Measurements from ENCODE around the gene GTSE1.

GTSE1 gene

GRCh38 chr22:46329616-46330015 lies 32.9 kb downstream of the GTSE1 start:
- no peak for DNase-seq (ENCODE audit: low spot score)

- DNase-seq (ENCODE audit: low spot score) = no peak
These were observed 33.8 kb downstream of the GTSE1 start for GRCh38 chr22:46330426-46330825.

GRCh38 chr22:46331496-46331895 lies 34.8 kb downstream of the GTSE1 start:
- no peak for DNase-seq (ENCODE audit: low spot score)

DNA sequence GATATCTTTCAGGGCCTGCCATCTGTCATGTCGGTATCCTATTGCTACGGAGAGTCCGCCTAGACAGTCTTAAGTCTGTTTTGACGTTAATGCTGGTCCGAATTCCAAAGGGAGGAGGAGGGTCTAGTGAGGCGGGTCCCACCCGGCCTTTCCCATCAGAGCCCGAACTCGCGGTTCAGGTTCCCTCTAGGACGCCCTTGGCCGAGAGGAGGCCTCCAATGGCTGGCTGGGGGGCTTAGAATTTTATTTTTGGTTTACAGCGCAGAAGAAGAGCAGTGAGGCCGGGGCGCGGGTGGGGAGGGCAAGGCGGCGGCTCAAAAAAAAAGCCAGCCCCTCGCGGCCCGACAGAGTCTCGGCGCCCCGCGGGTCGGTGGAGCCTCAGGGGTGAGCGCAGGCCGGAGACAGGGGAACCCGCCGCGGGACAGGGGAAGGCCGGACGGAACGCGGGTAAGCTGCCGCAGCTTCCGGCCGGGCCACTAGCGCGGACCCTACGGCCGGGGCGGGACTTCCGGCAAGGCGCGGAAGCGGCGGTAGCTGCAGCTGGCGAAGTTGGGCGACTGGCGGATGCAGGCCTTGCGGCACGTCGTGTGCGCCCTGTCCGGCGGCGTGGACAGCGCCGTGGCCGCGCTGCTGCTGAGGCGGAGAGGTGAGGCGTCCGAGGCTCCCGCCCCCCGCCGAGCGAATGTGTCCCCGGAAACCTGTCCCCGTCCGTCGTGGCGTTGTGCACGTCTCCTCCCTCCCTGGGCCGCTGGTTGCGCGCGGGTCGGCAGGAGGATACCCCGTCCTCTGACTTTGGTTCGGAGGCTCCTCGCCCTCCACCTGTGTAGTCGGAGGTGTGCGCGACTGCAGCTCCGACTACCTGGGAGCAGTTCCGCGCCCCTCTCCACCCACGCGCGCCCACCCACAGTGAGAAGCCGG lies 38.8 kb downstream of the GTSE1 start, which contains the start of gene TRMU:
Gene TRMU, plus strand, starts transcription at position 514 of the 918 bp plus-strand sequence. Its CDS starts 51 bp downstream, at position 565.
- peak; percentile 78 for DNase-seq (ENCODE audit: low spot score)

GRCh38 chr22:46336119-46337078 lies 39.7 kb downstream of the GTSE1 start:
- no peak for DNase-seq (ENCODE audit: low spot score)

DNA sequence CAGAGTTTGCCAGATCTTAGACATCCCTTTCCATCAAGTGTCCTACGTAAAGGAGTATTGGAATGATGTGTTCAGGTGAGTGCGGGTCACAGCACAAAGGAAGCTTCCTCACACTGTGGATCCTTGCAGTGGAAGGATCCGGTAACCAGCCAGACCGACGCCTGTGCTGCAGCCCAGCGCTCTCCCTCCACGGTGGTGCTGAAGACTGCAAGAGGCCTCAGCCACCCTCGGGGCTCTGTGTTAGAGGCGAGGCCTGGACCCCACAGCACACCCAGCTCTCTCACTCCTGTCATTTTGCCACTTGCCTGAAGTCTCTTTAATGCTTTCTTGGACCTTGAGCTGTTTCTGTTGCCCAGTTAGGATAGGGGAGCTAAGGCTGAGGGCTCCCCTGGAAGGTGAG lies 41.2 kb downstream of the GTSE1 start:
- no peak for DNase-seq (ENCODE audit: low spot score)

GRCh38 chr22:46338636-46339035 lies 42.0 kb downstream of the GTSE1 start:
- no peak for DNase-seq (ENCODE audit: low spot score)

GRCh38 chr22:46339956-46340355 lies 43.3 kb downstream of the GTSE1 start:
- DNase-seq (ENCODE audit: low spot score) = no peak

DNA sequence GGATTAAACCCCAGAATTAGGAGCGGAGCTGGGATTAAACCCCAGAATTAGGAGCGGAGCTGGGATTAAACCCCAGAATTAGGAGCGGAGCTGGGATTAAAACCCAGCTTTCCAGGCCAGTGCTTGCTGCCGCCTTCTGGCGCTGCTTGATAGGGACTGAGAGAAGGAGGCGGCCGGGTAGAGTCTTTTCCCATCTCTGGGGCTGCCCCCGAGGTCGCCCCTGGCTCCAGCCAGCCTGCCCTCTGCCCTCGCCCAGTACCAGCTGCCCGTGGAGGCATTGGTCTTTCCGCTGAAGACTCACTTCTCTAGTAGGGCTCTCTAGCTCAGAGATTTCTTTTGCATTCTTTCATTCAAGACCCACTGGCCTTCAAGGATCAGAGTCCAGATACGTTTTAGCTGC lies 44.0 kb downstream of the GTSE1 start:
- DNase-seq (ENCODE audit: low spot score) = no peak

GRCh38 chr22:46346680-46347405 lies 50.2 kb downstream of the GTSE1 start:
- no peak for DNase-seq (ENCODE audit: low spot score)

GRCh38 chr22:46347646-46348045 lies 51.0 kb downstream of the GTSE1 start:
- no peak for DNase-seq (ENCODE audit: low spot score)

DNA sequence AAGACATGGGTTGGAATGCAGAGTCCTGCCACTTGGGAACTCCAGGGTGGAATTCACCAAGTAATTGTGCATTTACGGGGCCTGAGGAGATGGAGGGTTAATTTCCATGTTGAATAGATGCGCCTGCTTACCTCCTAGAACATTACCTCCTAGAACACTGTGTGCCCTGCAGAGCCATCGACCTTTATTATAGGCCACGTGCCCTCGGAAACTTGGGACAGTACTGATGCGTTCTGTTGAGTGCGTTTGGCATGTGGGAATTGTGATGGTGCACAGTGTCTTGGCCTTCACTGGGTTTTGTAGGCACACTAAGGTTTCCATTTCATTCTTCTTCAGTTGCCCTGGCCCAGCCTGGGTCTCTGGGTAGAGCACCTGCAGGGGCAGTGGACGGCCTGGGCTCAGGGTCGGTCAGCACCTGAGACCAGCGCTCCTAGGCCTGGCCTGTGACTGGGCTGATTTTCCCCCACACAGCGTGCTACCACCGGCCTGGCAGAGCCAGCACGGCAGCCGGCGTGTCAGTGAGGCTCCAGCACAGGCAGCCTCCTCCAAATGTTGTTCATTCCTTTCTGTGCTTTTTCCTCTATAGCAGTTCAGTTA lies 51.5 kb downstream of the GTSE1 start:
- no peak for DNase-seq (ENCODE audit: low spot score)

DNA sequence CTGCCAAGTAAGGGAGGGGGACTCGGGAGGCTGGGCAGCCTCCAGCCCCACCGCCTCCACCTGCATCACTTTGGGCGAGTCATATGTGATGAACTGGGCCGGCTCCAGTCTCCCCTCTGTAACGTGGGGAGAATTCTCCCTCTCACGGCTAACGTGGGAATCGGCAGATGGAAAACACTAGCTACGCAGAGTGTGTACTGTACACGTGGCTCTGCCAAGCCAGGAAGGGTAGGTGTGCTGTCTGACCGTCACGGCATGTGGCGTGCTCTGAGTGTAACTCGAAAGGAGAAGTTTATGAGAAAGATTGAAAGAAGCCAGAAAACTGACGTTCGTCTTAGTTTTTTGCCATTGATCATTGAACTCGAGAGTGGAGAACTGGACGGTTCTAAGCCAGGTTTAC lies 52.6 kb downstream of the GTSE1 start:
- DNase-seq (ENCODE audit: low spot score) = no peak

GRCh38 chr22:46349681-46350080 lies 53.0 kb downstream of the GTSE1 start:
- DNase-seq (ENCODE audit: low spot score) = no peak

DNA sequence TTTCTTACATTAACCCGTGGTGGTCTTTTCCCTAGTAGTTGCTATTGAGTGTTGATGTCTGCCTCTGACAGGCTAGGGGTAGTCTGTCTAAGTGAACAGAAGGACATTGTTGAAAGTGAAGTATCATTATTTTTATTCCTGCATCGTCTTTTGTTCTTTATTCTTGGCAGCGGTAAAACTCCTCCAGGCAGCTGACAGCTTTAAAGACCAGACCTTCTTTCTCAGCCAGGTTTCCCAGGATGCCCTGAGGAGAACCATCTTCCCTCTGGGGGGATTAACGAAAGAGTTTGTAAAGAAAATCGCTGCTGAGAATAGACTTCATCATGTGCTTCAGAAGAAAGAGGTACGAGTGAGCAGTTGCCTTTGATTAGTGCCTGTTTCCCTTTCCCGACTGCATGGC lies 53.5 kb downstream of the GTSE1 start:
- no peak for DNase-seq (ENCODE audit: low spot score)

DNA sequence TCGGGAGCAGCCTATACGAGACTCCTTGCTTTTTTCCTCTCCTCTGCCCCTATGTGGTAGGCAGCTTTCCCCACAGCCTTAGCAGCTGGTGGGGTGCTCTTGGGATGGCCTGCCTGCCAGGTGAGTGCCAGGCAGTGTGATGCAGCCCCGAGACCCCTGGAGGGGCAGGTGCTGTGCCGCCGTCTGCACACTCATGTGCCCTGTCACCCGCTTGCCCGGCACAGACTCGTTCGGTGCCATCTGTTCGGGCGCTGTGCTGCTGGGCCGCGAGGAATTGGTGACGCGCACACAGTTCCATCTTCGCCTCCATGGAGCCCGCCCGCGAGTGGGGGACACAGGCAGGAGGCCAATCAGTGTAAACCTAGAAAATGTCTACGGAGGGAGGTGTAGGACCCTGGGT lies 54.0 kb downstream of the GTSE1 start:
- no peak for DNase-seq (ENCODE audit: low spot score)

DNA sequence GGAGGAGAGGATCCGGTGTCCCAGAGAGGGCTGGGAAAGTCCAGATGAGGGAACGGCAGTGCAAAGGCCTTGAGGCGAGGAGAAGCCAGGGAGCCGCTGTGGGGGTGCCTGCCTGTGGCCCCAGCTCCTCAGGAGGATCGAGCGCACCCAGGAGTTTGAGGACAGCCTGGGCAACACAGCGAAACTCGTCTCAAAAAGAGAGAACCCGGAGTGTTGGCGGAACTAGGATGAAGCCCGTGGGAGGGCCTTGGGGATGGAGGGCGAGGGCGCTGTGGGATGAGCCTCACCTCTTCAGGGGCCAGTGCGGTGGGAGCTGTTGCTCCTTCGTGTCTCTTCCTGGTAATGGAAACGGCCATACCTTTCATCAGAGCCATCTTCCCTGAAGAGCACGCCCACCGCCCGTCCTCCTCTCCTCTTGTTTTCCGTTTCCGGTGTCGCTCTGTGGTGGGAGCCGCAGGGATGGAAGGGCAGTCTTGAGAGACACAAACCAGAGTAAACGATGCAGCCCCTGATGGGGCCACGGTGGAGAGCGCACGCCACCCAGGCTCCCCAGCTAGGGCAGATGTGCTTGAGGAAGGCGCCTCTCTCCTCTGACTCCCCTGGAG lies 54.6 kb downstream of the GTSE1 start:
- no peak for DNase-seq (ENCODE audit: low spot score)

GRCh38 chr22:46351767-46352166 lies 55.1 kb downstream of the GTSE1 start:
- DNase-seq (ENCODE audit: low spot score) = no peak

- no peak for DNase-seq (ENCODE audit: low spot score)
These were observed 55.6 kb downstream of the GTSE1 start for GRCh38 chr22:46352276-46352675.

DNA sequence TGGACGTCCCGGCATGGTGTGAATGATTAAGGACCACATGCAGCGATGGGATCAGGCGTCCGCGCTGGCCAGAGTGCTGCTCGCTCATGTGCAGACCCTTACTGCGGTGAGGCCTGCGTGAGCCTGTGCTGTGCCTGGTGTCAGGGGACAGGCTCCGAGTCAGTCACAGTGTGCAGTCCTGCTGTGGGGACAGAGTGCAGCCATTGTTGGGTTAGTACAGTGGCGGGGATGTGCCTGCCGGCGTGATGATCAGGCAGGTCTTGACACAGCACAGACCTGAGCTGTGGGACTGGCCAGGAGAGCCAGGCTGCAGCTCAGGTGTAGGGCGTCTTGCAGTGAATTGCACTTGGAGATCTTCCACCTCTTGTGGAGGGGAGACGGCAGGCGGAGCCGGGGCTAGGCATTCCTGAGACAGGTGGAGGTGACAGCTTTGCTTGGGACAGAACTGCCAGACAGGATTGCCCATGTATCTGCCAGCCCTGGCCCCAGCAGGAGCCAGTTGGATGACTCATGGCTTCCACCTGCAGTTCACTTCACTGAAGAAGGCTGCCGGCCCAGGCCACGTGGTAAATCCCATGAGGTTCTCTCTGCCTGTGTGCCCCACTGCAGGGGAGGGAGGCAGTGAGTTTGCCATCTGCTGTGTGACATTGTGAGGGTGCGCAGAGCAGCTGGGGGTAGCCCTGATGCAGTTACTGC lies 56.2 kb downstream of the GTSE1 start:
- DNase-seq (ENCODE audit: low spot score) = no peak
